GM18508 (cell line): ENCODE results near the gene RAD51B.

Source experiments
- ATAC-seq: cut with Tn5 transposase; IDR thresholded peaks from one replicate; pipeline ENCODE4 v1.9.1; 2021; ENCODE audit warnings: moderate number of reproducible peaks; ENCODE audit not compliant: insufficient read depth, unreplicated experiment

The RAD51B gene

GRCh38 chr14:68135566-68135965, 316.0 kb downstream of the RAD51B start:
- no peak for ATAC-seq

- ATAC-seq: no peak
These were observed 318.4 kb downstream of the RAD51B start for GRCh38 chr14:68137704-68138619.

GRCh38 chr14:68139431-68140075, 320.0 kb downstream of the RAD51B start:
- ATAC-seq: no peak

- ATAC-seq: no peak
These were observed 320.6 kb downstream of the RAD51B start for GRCh38 chr14:68140076-68140741.

- ATAC-seq: no peak
These were observed 321.2 kb downstream of the RAD51B start for GRCh38 chr14:68140806-68141205.

GRCh38 chr14:68141281-68142088, 321.9 kb downstream of the RAD51B start:
- no peak for ATAC-seq

- no peak for ATAC-seq
These were observed 323.8 kb downstream of the RAD51B start for GRCh38 chr14:68143341-68143841.

GRCh38 chr14:68144051-68144681, 324.6 kb downstream of the RAD51B start:
- no peak for ATAC-seq

- no peak for ATAC-seq
These were observed 325.5 kb downstream of the RAD51B start for GRCh38 chr14:68145036-68145435.

GRCh38 chr14:68145539-68145938, 326.0 kb downstream of the RAD51B start:
- ATAC-seq: no peak

GRCh38 chr14:68146818-68147217, 327.2 kb downstream of the RAD51B start:
- no peak for ATAC-seq

GRCh38 chr14:68147303-68147702, 327.7 kb downstream of the RAD51B start:
- no peak for ATAC-seq

- no peak for ATAC-seq
These were observed 328.7 kb downstream of the RAD51B start for GRCh38 chr14:68148276-68148675.

- no peak for ATAC-seq
These were observed 329.2 kb downstream of the RAD51B start for GRCh38 chr14:68148763-68149162.

GRCh38 chr14:68153275-68153674, 333.7 kb downstream of the RAD51B start:
- no peak for ATAC-seq

GRCh38 chr14:68154275-68154674, 334.7 kb downstream of the RAD51B start:
- ATAC-seq: no peak

- ATAC-seq: no peak
These were observed 338.4 kb downstream of the RAD51B start for GRCh38 chr14:68157971-68158371.

- ATAC-seq: no peak
These were observed 339.1 kb downstream of the RAD51B start for GRCh38 chr14:68158640-68159039.
